ENCODE results near the gene TRIM17.

DNA sequence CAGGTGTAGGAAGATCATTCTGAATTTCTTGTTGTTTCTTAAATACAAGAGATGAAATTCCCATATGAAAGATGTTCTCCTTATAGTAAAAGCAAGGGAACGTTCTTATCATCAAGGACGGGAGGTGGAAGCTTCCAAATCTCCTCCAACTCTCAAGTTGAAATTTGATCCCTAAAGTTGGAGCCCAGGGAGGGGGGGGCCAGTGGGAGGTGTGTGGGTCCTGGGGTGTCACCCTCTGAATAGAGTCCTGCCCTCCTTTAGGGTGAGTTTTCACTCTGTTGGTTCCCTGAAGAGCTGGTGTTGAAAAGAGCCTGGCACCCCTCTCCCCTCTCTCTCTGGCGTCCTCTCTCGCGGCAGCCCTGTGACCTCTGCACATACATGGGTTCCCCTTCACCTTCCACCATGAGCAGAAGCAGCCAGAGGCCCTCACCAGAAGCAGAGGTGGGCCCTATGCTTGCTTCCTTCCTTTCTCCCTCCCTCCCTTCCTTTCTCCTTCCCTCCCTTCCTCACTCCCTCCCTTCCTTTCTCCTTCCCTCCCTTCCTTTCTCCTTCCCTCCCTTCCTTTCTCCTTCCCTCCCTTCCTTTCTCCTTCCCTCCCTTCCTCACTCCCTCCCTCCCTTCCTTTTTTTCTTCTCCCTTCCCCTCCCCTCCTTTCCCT is 10.0 kb upstream of the TRIM17 start:
- TF ChIP-seq, protein P1, sequence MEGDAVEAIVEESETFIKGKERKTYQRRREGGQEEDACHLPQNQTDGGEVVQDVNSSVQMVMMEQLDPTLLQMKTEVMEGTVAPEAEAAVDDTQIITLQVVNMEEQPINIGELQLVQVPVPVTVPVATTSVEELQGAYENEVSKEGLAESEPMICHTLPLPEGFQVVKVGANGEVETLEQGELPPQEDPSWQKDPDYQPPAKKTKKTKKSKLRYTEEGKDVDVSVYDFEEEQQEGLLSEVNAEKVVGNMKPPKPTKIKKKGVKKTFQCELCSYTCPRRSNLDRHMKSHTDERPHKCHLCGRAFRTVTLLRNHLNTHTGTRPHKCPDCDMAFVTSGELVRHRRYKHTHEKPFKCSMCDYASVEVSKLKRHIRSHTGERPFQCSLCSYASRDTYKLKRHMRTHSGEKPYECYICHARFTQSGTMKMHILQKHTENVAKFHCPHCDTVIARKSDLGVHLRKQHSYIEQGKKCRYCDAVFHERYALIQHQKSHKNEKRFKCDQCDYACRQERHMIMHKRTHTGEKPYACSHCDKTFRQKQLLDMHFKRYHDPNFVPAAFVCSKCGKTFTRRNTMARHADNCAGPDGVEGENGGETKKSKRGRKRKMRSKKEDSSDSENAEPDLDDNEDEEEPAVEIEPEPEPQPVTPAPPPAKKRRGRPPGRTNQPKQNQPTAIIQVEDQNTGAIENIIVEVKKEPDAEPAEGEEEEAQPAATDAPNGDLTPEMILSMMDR (IDR thresholded peaks at IDR 0.05) = no peak
- TF ChIP-seq POLR2A (IDR thresholded peaks at IDR 0.05) = no peak
